ENCODE results near the gene APBB1IP. TPM values are rescaled to one million over a fixed set of nuclear protein-coding genes. Genes with fewer than 3 reads are reported as not detected.
"Not testable (repeated sequence)": the region's sequence is repeated elsewhere in the genome, so short reads cannot be mapped to it uniquely, and the experiment has no call there.

The APBB1IP gene
- total and polyA plus RNA-seq, 3 experiments from 2014 or later = 47.7 to 72.3 (median 48.9) TPM

- Histone ChIP-seq H3K4me1 (ENCODE audit: insufficient read depth, low read length) (peaks cover 3% of the 10 kb centered on the region), H3K27me3 (ENCODE audit: insufficient read depth, low read length, poor library complexity, severe bottlenecking) (no peaks in the 10 kb centered on the region), H3K4me3 (ENCODE audit: low read length) (no peak overlapping the region), H3K9me3 (ENCODE audit: low read length) (no peaks in the 10 kb centered on the region), H3K27ac (ENCODE audit: low read depth, low read length) (no peak overlapping the region), H3K36me3 (ENCODE audit: insufficient read depth, low read length) (peaks cover 32% of the 10 kb centered on the region)
- Mint-ChIP-seq H3K27ac (peak overlapping the region in 5 of 8 donors; percentile 27 to 72 (median 57)), H3K27me3 (no peaks in the 10 kb centered on the region), H3K9me3 (peaks cover 0 to 2% (median 0%) of the 10 kb centered on the region in 5 donors), H3K4me1 (peaks cover 14 to 45% (median 23%) of the 10 kb centered on the region in 3 donors), H3K36me3 (peaks cover 16 to 71% (median 17%) of the 10 kb centered on the region in 3 donors), H3K4me3 (no peak overlapping the region)
- ChIA-PET CTCF (interaction anchor here (1.9 kb wide), 1 partner anchor 14 kb away, joined by 4 read pairs; no protein-coding TSS in a partner anchor), POLR2A (no interaction called here)
- no peak for DNase-seq
These were observed 55.9 kb downstream of the APBB1IP start for GRCh38 chr10:26494018-26494417.

- peaks cover 9 to 87% (median 20%) of the 10 kb centered on the region in 3 donors for H3K36me3 Mint-ChIP-seq
These were observed 61.3 kb downstream of the APBB1IP start for GRCh38 chr10:26499426-26499825.

GRCh38 chr10:26502986-26503385 lies 64.8 kb downstream of the APBB1IP start:
- no peak overlapping the region for H3K27ac ChIP-seq (ENCODE audit: low read depth, low read length)
- H3K4me1 ChIP-seq (ENCODE audit: insufficient read depth, low read length) = no peaks in the 10 kb centered on the region
- ChIA-PET POLR2A (interaction anchor here (0.6 kb wide), 1 partner anchor 23 kb away, joined by 6 read pairs; no protein-coding TSS in a partner anchor), CTCF (interaction anchor here (0.8 to 1.8 kb wide), 5 partner anchors 13 to 169 kb away, joined by 3 to 6 read pairs (median 5); no protein-coding TSS in a partner anchor)
- Mint-ChIP-seq H3K27ac (peak overlapping the region in 2 of 8 donors; percentile 29 to 51), H3K27me3 (peaks cover 0 to 2% of the 10 kb centered on the region in 2 donors), H3K4me1 (peaks cover 27 to 44% (median 39%) of the 10 kb centered on the region in 3 donors), H3K4me3 (no peak overlapping the region), H3K9me3 (no peaks in the 10 kb centered on the region), H3K36me3 (peaks cover 18 to 88% (median 37%) of the 10 kb centered on the region in 3 donors)
- no peak for DNase-seq
- H3K36me3 ChIP-seq (ENCODE audit: insufficient read depth, low read length) = peaks cover 54% of the 10 kb centered on the region
- no peaks in the 10 kb centered on the region for H3K27me3 ChIP-seq (ENCODE audit: insufficient read depth, low read length, poor library complexity, severe bottlenecking)
- H3K9me3 ChIP-seq (ENCODE audit: low read length) = no peaks in the 10 kb centered on the region
- no peak overlapping the region for H3K4me3 ChIP-seq (ENCODE audit: low read length)

More at GRCh38 chr10:26499426-26499825, 61.3 kb downstream of the APBB1IP start:
- Mint-ChIP-seq H3K4me1 (peaks cover 28 to 45% (median 35%) of the 10 kb centered on the region in 3 donors), H3K27ac (peak overlapping the region in 5 of 8 donors; percentile 6 to 73 (median 52)), H3K9me3 (no peaks in the 10 kb centered on the region), H3K4me3 (no peak overlapping the region), H3K27me3 (peaks cover 0 to 2% of the 10 kb centered on the region in 2 donors)
- ChIA-PET CTCF (no interaction called here), POLR2A (no interaction called here)
- no peaks in the 10 kb centered on the region for H3K9me3 ChIP-seq (ENCODE audit: low read length)
- DNase-seq = no peak
- H3K36me3 ChIP-seq (ENCODE audit: insufficient read depth, low read length) = peaks cover 45% of the 10 kb centered on the region
- H3K4me1 ChIP-seq (ENCODE audit: insufficient read depth, low read length) = no peaks in the 10 kb centered on the region
- no peaks in the 10 kb centered on the region for H3K27me3 ChIP-seq (ENCODE audit: insufficient read depth, low read length, poor library complexity, severe bottlenecking)
- no peak overlapping the region for H3K27ac ChIP-seq (ENCODE audit: low read depth, low read length)
- no peak overlapping the region for H3K4me3 ChIP-seq (ENCODE audit: low read length)

- H3K9me3 Mint-ChIP-seq = no peaks in the 10 kb centered on the region
- CTCF ChIA-PET = interaction anchor here (0.8 to 1.8 kb wide), 8 partner anchors 13 to 170 kb away, joined by 3 to 6 read pairs (median 4); no protein-coding TSS in a partner anchor
- DNase-seq = no peak
- no peaks in the 10 kb centered on the region for H3K4me1 ChIP-seq (ENCODE audit: insufficient read depth, low read length)
- no peaks in the 10 kb centered on the region for H3K9me3 ChIP-seq (ENCODE audit: low read length)
- peaks cover 0 to 2% of the 10 kb centered on the region in 2 donors for H3K27me3 Mint-ChIP-seq
- peaks cover 49% of the 10 kb centered on the region for H3K36me3 ChIP-seq (ENCODE audit: insufficient read depth, low read length)
- H3K4me3 Mint-ChIP-seq = no peak overlapping the region
- peak overlapping the region in 7 of 8 donors; percentile 0 to 80 (median 66) for H3K27ac Mint-ChIP-seq
- no peaks in the 10 kb centered on the region for H3K27me3 ChIP-seq (ENCODE audit: insufficient read depth, low read length, poor library complexity, severe bottlenecking)
- POLR2A ChIA-PET = interaction anchor here (0.9 kb wide), 1 partner anchor 55 kb away, joined by 3 read pairs; no protein-coding TSS in a partner anchor
- peaks cover 23 to 86% (median 38%) of the 10 kb centered on the region in 3 donors for H3K36me3 Mint-ChIP-seq
- no peak overlapping the region for H3K27ac ChIP-seq (ENCODE audit: low read depth, low read length)
- peaks cover 26 to 41% (median 40%) of the 10 kb centered on the region in 3 donors for H3K4me1 Mint-ChIP-seq
- no peak overlapping the region for H3K4me3 ChIP-seq (ENCODE audit: low read length)
These were observed 65.8 kb downstream of the APBB1IP start for GRCh38 chr10:26503911-26504310.

- H3K4me1 ChIP-seq (ENCODE audit: insufficient read depth, low read length); H3K27me3 ChIP-seq (ENCODE audit: insufficient read depth, low read length, poor library complexity, severe bottlenecking); H3K27me3 Mint-ChIP-seq; H3K4me3 ChIP-seq (ENCODE audit: low read length); H3K27ac ChIP-seq (ENCODE audit: low read depth, low read length); H3K4me3 Mint-ChIP-seq; DNase-seq; H3K9me3 ChIP-seq (ENCODE audit: low read length); H3K9me3 Mint-ChIP-seq; POLR2A ChIA-PET: not testable (repeated sequence)
- Mint-ChIP-seq H3K4me1 (peaks cover 28 to 43% (median 42%) of the 10 kb centered on the region in 3 donors), H3K27ac (peak overlapping the region in 1 of 8 donors; percentile 12), H3K36me3 (peaks cover 28 to 89% (median 41%) of the 10 kb centered on the region in 3 donors)
- H3K36me3 ChIP-seq (ENCODE audit: insufficient read depth, low read length) = peaks cover 48% of the 10 kb centered on the region
- CTCF ChIA-PET = interaction anchor here (0.8 to 1.8 kb wide), 6 partner anchors 14 to 171 kb away, joined by 3 to 6 read pairs (median 5); no protein-coding TSS in a partner anchor
These were observed 66.3 kb downstream of the APBB1IP start for GRCh38 chr10:26504429-26504828.

GRCh38 chr10:26505491-26505890 lies 67.3 kb downstream of the APBB1IP start:
- Mint-ChIP-seq H3K4me1 (peaks cover 25 to 37% (median 36%) of the 10 kb centered on the region in 3 donors), H3K4me3 (no peak overlapping the region), H3K9me3 (no peaks in the 10 kb centered on the region), H3K36me3 (peaks cover 29 to 90% (median 42%) of the 10 kb centered on the region in 3 donors), H3K27me3 (peaks cover 0 to 2% of the 10 kb centered on the region in 2 donors), H3K27ac (peak overlapping the region in 6 of 8 donors; percentile 5 to 70 (median 42))
- Histone ChIP-seq H3K36me3 (ENCODE audit: insufficient read depth, low read length) (peaks cover 38% of the 10 kb centered on the region), H3K27me3 (ENCODE audit: insufficient read depth, low read length, poor library complexity, severe bottlenecking) (no peaks in the 10 kb centered on the region), H3K4me3 (ENCODE audit: low read length) (no peak overlapping the region), H3K4me1 (ENCODE audit: insufficient read depth, low read length) (no peaks in the 10 kb centered on the region), H3K9me3 (ENCODE audit: low read length) (no peaks in the 10 kb centered on the region), H3K27ac (ENCODE audit: low read depth, low read length) (no peak overlapping the region)
- CTCF ChIA-PET = no interaction called here
- POLR2A ChIA-PET = no interaction called here
- no peak for DNase-seq

- Mint-ChIP-seq H3K27me3 (peaks cover 0 to 2% of the 10 kb centered on the region in 2 donors), H3K27ac (peak overlapping the region in 5 of 8 donors; percentile 32 to 90 (median 74)), H3K4me1 (peaks cover 18 to 32% (median 29%) of the 10 kb centered on the region in 3 donors), H3K36me3 (peaks cover 25 to 89% (median 39%) of the 10 kb centered on the region in 3 donors), H3K4me3 (no peak overlapping the region), H3K9me3 (no peaks in the 10 kb centered on the region)
- CTCF ChIA-PET = no interaction called here
- H3K27ac ChIP-seq (ENCODE audit: low read depth, low read length) = no peak overlapping the region
- H3K27me3 ChIP-seq (ENCODE audit: insufficient read depth, low read length, poor library complexity, severe bottlenecking) = no peaks in the 10 kb centered on the region
- H3K4me1 ChIP-seq (ENCODE audit: insufficient read depth, low read length) = no peaks in the 10 kb centered on the region
- H3K9me3 ChIP-seq (ENCODE audit: low read length) = no peaks in the 10 kb centered on the region
- no peak overlapping the region for H3K4me3 ChIP-seq (ENCODE audit: low read length)
- POLR2A ChIA-PET = no interaction called here
- peaks cover 32% of the 10 kb centered on the region for H3K36me3 ChIP-seq (ENCODE audit: insufficient read depth, low read length)
- DNase-seq = no peak
These were observed 68.6 kb downstream of the APBB1IP start for GRCh38 chr10:26506736-26507135.

- Histone ChIP-seq H3K4me3 (ENCODE audit: low read length) (no peak overlapping the region), H3K9me3 (ENCODE audit: low read length) (no peaks in the 10 kb centered on the region), H3K27me3 (ENCODE audit: insufficient read depth, low read length, poor library complexity, severe bottlenecking) (no peaks in the 10 kb centered on the region), H3K4me1 (ENCODE audit: insufficient read depth, low read length) (no peaks in the 10 kb centered on the region), H3K36me3 (ENCODE audit: insufficient read depth, low read length) (peaks cover 38% of the 10 kb centered on the region), H3K27ac (ENCODE audit: low read depth, low read length) (no peak overlapping the region)
- H3K27ac Mint-ChIP-seq = peak overlapping the region in 5 of 8 donors; percentile 4 to 85 (median 72)
- H3K36me3 Mint-ChIP-seq = peaks cover 31 to 88% (median 44%) of the 10 kb centered on the region in 3 donors
- no peak for DNase-seq
- peaks cover 0 to 2% of the 10 kb centered on the region in 2 donors for H3K27me3 Mint-ChIP-seq
- ChIA-PET CTCF (no interaction called here), POLR2A (no interaction called here)
- no peak overlapping the region for H3K4me3 Mint-ChIP-seq
- H3K4me1 Mint-ChIP-seq = peaks cover 18 to 32% (median 29%) of the 10 kb centered on the region in 3 donors
- H3K9me3 Mint-ChIP-seq = no peaks in the 10 kb centered on the region
These were observed 69.3 kb downstream of the APBB1IP start for GRCh38 chr10:26507441-26507840.

Data from CD8-positive, alpha-beta memory T cell (primary cell).